Measurements from ENCODE around the gene MCM5.
A peak's percentile ranks its signal among the peaks of the same experiment; 100 is the strongest.
"Not testable (repeated sequence)": the region's sequence is repeated elsewhere in the genome, so short reads cannot be mapped to it uniquely, and the experiment has no call there.

The MCM5 gene

DNA sequence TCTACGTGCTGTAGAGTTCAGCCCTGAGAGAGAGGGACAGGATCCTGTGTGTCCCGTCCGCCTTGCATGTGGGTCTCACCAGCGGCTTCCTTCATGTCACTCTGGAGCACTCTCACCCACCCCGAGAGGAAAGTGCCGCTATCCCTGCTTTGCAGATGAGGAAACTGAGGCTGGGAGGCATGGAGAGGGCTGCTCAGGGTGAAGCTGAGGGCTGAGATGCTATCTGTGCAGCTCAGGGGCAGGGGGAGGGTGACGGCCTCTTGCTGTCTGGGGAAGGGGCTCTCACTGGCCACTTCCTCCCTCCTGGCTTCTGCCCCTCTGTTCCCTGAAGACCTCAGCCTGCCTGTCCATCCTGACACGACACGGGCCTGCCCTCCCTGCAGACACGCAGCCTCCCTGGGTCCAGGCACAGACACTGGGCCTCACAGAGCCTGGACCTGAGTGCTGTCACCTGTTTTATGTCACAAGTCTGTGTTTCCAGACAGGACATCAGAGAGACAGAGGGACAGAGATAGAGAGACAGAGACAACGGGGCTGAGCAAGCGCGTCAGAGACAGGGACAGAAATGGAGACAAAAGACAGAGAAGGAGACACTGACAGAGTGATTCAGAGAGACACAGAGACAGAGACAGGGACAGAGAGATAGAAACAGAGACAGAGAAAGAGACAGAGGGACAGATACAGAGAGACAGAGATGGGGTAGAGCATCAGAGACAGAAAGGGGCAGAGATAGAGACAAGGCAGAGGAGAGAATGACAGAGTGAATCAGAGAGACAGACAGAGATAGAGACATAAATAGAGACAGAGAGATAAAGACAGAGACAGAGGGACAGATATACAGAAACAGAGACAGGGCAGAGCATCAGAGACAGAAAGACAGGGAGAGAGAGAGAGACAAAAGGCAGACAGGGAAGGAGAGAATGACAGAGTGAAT, 53.1 kb downstream of the MCM5 start:
- no peak for DNase-seq

DNA sequence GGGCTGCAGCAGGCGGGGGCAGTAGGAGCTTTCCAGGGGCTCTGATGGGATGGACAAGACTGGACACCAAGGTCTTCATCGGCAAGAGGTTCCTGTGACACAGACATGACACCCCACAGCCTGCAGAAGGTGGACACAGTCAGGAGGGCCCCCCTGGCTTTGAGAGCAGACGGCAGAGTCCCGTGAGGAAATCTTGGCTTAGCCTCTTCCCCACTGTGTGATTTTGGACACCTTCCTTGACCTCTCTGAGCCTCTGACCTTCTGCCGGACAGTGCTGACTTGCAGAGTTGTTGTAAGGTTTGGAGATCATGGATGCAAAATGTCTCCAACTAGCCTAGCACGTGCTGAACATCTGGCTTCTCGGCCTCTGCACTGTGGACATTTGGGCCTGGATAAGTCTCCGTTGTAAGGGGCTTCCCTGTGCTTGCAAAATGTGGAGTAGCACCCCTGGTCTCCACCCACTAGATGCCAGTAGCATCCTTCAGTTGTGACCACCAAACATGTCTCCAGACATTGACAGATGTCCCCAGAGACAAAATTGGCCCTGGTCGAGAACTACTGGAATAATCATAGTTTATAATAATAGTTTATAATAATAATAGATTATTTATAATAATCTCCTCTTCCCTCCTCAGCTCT, 54.6 kb downstream of the MCM5 start:
- DNase-seq: no peak

DNA sequence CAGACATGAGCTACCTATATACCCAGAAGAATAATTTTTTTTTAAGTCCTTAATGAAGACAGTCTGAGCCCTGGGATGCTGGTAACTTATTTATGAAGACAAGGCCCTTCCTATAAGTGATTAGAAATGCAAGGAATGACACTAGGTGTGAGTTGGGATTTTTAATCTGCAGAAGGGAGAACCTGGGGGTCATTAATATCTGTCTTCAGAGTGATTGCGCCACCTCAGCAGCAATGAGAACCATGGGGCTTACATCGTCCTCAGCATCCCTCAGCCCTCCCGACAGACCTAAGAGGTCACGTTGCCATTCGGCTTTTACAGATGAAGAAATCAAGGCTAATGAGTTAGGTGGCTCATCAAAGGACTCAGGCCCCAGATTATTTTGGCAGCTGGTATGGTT, 55.6 kb downstream of the MCM5 start:
- DNase-seq: no peak

DNA sequence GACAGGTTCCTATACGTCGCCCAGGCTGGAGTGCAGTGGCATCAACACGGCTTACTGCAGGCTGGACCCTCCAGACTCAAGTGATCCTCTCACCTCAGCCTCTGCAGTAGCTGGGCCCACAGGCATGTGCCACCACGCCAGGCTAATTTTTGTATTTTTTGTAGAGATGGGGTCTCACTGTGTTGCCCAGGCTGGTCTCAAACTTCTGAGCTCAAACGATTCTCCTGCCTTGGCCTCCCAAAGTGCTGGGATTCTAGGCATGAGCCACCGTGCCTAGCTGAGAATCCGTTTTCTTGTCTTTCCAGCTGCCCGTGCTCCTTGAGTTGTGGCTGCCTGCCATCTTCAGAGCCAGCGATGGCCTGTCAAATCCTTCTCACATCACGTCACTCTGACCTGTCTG, 56.8 kb downstream of the MCM5 start:
- DNase-seq: no peak

DNA sequence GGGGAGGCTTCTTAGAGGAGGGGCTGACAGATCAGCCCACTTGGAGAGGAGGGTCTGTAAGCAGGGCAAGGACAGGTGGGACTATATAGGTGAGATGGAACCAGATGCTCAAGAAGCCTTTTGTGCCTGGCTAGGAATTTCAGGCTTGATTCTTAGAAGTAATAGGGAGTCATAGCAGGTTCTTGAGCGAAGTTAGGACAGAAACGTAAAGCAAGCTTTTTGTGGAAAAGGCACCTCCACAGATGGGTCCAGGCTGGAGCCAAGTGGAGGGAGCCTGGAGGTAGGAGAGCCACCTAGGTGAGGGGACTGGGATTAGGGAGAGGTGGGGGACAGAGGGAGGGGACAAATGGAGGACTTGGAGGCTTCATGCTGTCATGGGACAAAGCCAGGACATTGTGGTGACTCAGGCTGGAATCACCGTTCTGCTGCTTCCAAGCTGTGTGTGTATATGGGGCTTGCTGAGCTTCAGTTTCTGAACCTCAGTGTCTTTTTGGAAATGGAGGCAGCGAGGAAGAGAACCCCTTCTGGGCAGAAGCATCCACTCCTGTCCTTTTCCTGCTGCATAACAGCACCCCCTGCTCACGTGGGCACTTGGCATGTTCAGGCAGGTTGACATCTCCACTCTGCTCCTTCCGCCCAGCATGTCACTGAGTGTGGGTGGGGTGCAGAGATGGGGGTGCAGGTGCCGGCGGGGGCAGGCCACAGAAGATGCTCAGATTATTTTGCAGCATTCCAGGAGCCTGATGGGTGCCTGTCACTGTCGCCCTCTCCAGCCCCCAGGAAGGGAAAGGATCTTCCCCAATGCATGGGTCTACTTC, 58.0 kb downstream of the MCM5 start:
- DNase-seq: no peak

DNA sequence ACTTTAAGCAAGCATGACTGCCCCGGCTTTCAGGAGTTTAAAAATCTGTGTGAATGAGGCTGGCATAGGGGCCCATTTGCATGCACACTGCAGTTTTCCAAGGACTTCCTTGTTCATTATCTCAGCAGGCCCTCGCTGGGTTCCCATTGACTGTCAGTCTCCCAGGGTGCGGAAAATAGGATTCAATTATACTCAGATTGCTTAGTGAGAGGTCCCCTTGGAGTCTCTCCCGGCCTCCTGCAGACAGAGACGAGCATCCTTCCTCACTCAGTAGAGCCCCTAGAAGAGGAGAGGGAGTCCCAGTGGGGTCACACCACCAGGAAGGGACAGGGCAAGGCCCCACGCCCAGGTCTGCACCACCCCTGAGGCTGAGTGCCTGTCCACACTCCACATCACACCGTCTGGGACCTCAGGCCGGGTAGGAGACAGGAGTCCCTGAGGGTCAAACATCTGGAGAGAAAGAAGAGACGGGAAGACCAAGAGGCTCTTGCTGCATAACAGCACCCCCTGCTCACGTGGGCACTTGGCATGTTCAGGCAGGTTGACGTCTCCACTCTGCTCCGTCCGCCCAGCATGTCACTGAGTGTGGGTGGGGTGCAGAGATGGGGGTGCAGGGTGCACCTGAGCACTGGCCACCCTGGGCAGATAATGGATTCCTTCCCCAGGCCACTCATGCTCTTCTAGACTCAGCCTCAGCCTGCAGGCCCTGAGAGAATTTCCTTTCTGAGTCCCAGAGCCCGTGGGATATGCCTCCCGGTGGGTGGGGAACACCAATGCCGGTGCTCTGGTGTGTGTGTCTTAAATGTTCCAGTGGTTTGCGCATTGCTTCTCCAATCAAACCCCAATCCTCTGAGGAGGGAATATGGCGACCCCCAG, 58.8 kb downstream of the MCM5 start:
- DNase-seq: no peak

DNA sequence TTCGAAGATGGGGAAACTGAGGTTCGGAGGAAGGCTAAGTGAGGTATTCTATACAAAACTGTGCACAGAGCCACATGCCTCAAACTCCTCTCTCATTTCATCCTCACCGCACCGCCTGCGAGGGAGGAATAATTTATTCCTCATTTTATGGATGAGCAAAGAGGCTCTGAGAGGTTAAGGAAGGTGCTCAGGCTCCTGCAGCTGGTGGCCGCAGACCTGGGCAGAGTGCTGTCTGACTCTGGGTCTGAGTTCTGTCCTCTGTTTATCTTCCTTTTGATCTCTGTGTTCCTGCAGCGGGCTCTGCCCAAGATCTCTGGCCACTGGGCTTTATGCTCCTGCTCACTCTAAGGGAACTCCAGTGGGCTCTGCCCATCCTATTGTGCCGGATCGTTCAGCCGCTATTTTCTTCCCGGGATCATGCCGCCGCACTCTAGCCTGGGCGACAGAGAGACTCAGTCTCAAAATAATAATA, 59.5 kb downstream of the MCM5 start:
- DNase-seq: no peak

DNA sequence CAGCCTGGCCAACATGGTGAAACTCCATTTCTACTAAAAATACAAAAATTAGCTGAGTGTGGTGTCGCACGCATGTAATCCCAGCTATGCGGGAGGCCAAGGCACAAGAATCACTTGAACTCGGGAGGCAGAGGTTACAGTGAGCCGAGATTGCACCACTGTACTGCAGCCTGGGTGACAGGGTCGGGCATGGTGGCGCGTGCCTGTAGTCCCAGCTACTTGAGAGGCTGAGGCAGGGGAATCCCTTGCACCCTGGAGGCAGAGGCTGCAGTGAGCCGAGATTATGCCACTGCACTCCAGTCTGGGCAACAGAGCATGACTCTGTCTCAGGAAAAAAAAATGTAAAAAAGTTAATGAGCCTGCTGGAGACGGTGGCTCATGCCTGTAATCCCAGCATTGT, 60.0 kb downstream of the MCM5 start:
- DNase-seq: not testable (repeated sequence)

DNA sequence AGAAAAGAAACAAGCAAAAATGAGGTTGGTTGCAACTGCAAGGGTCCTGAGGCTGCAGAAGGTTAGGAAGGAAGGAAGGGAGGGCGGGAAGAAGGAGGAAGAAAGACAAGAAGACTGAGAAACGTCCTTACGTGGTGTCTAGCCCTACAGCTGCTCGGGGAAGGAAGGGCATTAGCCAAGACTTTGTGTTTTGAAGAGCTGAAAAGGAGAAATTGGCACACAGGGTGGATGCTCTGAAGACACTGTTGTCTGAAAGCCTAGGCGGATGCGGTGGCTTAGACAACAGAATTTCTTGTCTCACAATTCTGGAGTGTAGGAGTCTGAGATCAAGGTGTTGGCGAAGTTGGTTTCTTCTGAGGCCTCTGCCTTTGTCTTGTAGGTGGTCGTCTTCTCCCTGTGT, 60.7 kb downstream of the MCM5 start:
- peak; percentile 28 to 54 for DNase-seq

DNA sequence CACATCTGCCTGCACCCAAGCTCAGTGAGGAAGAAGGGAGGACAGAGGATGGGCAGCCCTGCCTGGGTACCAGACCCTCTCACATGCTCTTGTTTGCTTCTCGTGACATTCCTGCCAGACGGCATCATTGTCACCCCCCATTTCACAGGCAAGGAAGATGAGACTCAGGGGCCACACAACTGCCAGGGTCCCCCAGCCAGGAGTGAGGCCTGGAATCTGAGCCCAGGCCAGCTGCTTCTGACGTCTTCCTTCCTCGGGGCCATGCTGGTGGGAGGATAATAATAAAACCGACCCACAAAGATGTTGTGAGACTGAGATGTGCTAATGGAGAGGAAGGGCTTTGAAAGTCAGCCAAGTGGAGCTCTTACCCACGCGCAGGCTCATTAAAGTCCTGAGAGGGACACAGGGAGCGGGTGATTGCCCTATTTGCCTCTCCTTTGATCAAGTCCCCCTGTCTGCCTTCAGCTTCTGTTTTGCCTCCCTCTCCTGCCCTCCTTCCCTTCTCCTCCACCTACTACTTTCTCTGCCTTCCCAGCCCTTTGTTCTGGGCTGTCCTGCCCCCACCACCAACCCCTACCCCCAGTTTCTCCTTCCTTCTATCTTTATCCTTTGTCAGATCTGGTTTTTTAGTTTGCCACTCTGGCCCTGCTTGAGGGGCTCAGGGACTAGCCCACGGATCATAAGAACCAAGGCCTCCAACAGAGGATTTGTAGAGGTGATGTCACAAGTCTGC, 62.7 kb downstream of the MCM5 start:
- DNase-seq: no peak

DNA sequence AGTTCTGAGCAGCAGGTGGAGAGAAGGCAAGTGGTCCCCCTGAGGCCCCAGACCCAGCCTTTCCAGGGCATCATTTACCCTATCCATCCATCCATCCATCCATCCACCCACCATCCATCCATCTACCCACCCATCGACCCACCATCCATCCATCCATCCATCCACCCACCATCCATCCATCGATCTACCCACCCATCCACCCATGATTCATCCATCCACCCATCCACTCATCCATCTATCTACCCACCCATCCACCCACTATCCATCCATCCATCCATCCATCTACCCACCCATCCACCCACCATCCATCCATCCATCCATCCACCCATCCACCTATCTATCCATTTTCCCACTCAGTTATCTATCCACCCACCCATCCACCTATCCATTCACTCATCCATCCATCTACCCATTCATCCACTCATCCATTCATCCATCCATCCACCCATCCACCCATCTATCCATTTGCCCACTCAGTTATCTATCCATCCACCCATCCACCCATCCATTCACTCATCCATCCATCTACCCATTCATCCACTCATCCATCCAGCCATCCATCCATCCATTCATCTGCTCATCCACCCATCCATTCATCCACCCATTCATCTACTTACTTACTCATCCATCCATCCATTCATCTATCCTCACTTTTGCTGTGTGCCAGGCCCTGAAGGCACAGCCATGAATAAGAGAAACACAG, 63.4 kb downstream of the MCM5 start:
- DNase-seq: no peak

DNA sequence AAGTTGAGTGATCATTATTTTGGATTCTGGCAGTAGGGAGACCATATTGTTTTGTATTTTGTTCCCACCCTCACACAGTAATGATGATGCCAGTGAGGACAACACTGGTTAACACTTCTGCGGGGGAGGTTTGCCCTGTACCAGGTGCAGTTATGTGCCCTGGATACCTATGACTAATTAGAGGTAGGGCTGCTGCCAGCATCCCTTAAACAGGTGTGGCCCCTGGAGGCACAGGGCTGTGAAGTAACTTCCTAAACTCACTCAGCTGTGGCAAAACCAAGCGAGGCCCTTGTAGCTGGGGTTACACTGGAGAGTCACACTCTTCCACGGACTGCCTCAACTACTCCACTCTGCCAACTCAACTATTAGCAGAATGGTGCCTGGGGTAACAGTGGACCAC, 64.5 kb downstream of the MCM5 start:
- DNase-seq: no peak

DNA sequence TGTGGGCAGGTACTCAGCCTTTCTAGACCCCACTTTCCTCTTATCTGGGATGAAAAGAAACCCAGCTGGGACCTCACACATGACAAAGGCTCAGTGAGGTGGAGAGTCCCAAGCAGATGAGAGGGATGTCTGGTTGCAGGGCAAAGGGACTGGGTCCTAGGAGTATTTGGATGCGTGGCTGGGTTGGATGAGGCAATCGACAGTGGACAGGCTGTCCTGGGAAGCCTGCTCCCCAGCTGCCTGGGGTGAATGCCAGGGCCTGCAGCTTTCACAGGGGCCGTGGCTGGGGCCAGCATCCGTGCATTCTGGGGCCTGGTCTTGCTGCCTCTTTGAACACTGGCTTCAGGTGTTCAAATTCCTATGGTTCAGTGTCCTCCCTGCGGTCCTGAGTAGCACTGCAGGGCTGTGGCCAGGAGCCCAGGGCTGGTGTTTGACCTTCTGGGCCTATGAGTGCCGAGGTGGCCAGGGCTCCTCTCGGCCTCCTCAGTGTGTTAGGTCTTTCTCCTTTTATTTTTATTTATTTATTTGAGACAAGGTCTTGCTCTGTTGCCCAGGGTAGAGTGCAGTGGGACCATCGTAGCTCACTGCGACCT, 65.3 kb downstream of the MCM5 start:
- DNase-seq: no peak

DNA sequence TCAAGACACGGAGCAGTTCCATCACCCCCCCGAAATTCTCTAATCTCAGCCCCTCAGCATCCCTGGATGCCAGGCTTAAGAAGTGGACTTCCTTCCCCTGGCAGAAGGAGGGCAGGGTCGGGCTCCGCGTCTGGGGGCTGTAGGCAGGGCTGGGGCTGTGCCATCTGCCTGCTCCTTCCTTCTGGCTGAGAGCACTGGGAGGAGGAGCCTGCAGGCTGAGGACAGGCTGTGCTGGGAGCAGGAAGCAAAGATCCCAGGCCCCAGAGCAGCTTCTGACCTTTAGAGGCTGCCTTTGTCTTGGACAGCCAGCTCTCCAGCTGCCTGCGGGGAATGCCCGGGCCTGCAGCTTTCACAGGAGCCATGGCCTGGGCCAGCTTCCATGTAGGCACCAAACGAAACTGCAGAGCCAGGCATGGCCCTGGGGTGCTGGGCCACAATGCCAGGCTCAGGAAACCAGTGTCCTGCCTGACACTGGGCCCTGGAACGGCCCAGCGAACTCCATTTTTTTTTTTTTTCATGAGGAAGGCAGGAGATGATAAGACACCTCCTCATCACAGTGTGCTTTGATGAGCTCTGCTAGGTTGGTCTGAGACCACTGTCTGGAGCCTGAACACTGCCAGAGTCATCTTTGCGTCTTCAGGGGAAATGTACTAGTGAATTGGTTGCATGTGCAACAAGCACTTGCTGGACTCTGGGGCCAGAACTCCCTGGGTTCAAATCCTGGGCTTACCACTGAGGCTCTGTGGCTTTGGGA, 67.9 kb downstream of the MCM5 start:
- DNase-seq: no peak

DNA sequence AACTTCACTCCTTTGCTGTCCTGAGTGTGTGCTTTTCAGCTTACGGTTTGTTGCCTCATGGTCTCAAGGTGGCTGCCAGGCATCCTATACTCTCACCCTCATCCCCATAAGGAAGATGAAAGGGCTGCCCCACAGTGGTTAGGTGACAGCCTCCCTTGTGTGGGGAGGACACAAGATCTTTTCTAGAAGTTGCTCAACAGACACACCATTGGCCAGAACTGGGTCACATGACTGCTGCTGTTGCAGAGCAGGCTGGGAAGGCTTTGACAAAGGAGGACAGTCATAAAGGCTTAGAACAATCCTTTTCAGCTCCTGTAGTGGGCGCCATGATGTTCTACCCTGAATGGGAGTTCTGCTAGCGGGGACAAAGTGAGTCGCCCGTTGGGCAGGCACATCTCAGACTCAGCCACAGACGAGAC, 71.0 kb downstream of the MCM5 start:
- no peak for DNase-seq

DNA sequence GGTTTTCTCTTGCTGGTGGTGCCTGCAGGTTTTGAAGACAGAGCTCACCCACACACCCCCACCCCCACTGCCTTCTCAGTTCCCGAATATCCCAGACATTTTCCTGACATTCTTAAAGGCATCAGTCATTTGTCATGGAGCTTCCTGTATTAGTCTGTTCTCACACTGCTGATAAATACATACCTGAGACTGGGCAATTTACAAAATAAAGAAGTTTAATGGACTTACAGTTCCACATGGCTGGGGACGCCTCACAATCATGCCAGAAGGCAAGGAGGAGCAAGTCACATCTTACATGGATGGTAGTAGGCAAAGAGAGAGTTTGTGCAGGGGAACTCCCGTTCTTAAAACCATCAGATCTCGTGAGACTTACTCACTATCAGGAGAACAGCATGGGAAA, 71.6 kb downstream of the MCM5 start:
- DNase-seq: not testable (repeated sequence)

DNA sequence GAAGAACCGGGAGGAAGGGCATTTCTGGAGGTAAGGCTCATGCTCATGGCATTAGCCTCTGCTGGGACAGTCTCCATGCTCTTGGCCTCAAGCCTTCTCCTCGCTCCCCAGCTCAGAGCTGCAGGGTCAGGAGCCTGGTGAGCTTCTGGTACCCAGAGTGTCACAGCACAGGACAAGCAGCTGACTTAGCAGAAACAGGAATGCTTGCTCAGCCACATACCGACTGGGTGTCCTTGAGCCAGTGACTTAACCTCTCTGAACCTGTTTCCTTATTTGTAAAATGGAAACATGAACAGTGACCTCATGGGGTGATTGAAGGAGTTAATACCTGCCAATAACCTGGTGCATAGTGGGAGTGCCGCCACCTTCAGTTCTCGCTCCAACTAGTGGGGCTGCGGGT, 72.5 kb downstream of the MCM5 start:
- DNase-seq: no peak

DNA sequence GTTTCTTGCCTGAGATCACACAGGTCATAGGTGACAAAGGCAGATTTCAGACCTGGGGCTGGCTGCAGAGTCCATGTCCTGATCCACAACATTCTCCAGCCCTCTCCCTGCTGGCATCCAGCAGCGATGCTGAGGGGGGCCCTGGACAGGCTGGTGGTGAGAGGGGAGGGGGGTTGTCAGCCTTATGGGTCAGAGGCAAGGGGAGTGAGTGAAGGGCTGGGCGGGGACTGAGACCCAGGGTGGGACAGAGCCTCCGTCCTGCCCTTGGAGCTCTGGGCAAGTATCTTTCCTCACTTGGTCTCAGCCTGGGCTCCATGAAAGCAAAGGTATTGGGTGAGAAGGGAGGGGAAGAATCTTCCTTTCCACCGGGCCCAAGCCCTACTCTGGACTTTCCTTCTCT, 74.0 kb downstream of the MCM5 start:
- no peak for DNase-seq

All from inflammatory macrophage (primary cell).